Panc1 (cell line): ENCODE data around the gene TTC39B. TPM values are rescaled to one million over a fixed set of nuclear protein-coding genes. Genes with fewer than 3 reads are reported as not detected.

ENCODE experiments used
- ATAC-seq: fragments of 200-7000 bp; cut with Tn5 transposase; 2 replicates; pipeline ENCODE4 v1.9.1; 2020; ENCODE audit warnings: mild to moderate bottlenecking, moderate library complexity
- BruUV-seq: library from RNA; stranded (reverse); fragments of 400-500 nt; replicated peaks from 2 replicates; lab custom pipeline; 2021; lab: Mats Ljungman, UMichigan
- CTCF ChIA-PET: fragments of 300-600 bp; sonication (Branson Sonifier 250); formaldehyde crosslinking; loops from one replicate; lab custom pipeline; 2022; ENCODE audit warnings: antibody characterized with exemption; lab: Charles Lee
- POLR2A ChIA-PET: fragments of 300-600 bp; sonication (Branson Sonifier 250); formaldehyde crosslinking; loops from one replicate; lab custom pipeline; 2022; ENCODE audit warnings: antibody characterized with exemption; lab: Charles Lee
- DNase-seq: peaks from one replicate; pipeline ENCODE4 v3.0.0-alpha.2; 2010; ENCODE audit warnings: low read depth, low spot score
- H3K27ac ChIP-seq: 2 replicates; pipeline ENCODE4 v1.5.1; 2011; ENCODE audit warnings: mild to moderate bottlenecking, low read length, inconsistent platforms
- H3K27me3 ChIP-seq: fragments of 200-500 bp; sonication (Bioruptor generic); 2 replicates; pipeline ENCODE4 v1.6.0; 2014; ENCODE audit warnings: low read length, inconsistent platforms; ENCODE audit not compliant: control insufficient read depth, insufficient read depth
- H3K36me3 ChIP-seq: fragments of 200-500 bp; sonication (Bioruptor generic); 2 replicates; pipeline ENCODE4 v1.5.1; 2014; ENCODE audit warnings: inconsistent platforms, mild to moderate bottlenecking, low read length, moderate library complexity; ENCODE audit not compliant: control insufficient read depth, insufficient read depth
- H3K4me1 ChIP-seq: 2 replicates; pipeline ENCODE4 v1.5.1; 2011; ENCODE audit warnings: inconsistent platforms, mild to moderate bottlenecking, low read length, moderate library complexity; ENCODE audit not compliant: control insufficient read depth, insufficient read depth
- H3K4me3 ChIP-seq, 2 experiments: 2 replicates each; pipeline ENCODE4 v1.5.1; 2011 to 2012; ENCODE audit warnings: low read depth in 2 of 2, low read length in 2 of 2, mild to moderate bottlenecking in 2 of 2, inconsistent platforms in 1 of 2, moderate library complexity in 1 of 2
- H3K9me3 ChIP-seq: fragments of 200-500 bp; sonication (Bioruptor generic); 2 replicates; pipeline ENCODE4 v1.5.1; 2014; ENCODE audit warnings: low read depth, mild to moderate bottlenecking, inconsistent platforms, low read length, moderate library complexity; ENCODE audit not compliant: control insufficient read depth, insufficient read depth
- CTCF ChIP-seq: fragments of 450-650 bp; IDR thresholded peaks from 2 replicates; pipeline ENCODE4 v1.5.1; 2017; ENCODE audit warnings: mild to moderate bottlenecking
- POLR2AphosphoS5 ChIP-seq: IDR thresholded peaks from 2 replicates; pipeline ENCODE4 v1.6.1; 2012; ENCODE audit warnings: mild to moderate bottlenecking, low read depth, low read length, moderate library complexity
- SIN3A ChIP-seq: IDR thresholded peaks from 2 replicates; pipeline ENCODE4 v1.6.1; 2012; ENCODE audit warnings: low read depth, mild to moderate bottlenecking, low read length, moderate library complexity, borderline replicate concordance; ENCODE audit not compliant: insufficient read depth
- TCF7L2 ChIP-seq: IDR thresholded peaks from 2 replicates; pipeline ENCODE4 v1.6.1; 2011; ENCODE audit warnings: mild to moderate bottlenecking, low read depth, low read length, inconsistent platforms
- in situ Hi-C: cut with HindIII; loops from 2 replicates; pipeline ENCODE4 v1.10.0; 2016; ENCODE audit warnings: low sequenced_read_pairs, low pct_unique_long_range_greater_than_20kb
- intact Hi-C: fragments of 100-400 bp; cut with micrococcal nuclease; formaldehyde crosslinking; loops from one replicate; pipeline ENCODE4 v1.10.0; 2022; ENCODE audit not compliant: unreplicated experiment
- total RNA-seq: library from RNA; stranded (reverse); gene quantifications from one replicate; pipeline ENCODE4 v1.2.1, GENCODE V29; 2021; ENCODE audit not compliant: unreplicated experiment
- TF ChIP-seq, protein P1 (sequence below), 2 experiments: IDR thresholded peaks; 2 replicates each; pipeline ENCODE4 v1.6.1; 2011 to 2012; ENCODE audit warnings: low read depth in 2 of 2, control low read depth in 1 of 2, low read length in 1 of 2, mild to moderate bottlenecking in 1 of 2, moderate library complexity in 1 of 2; ENCODE audit not compliant: insufficient read depth in 1 of 2

The TTC39B gene
- total RNA-seq, 1 experiment from 2014 or later: 1.6 TPM

- H3K4me3 ChIP-seq: no peak overlapping the region
- POLR2A ChIA-PET: no interaction called here
- TF ChIP-seq, protein P1, sequence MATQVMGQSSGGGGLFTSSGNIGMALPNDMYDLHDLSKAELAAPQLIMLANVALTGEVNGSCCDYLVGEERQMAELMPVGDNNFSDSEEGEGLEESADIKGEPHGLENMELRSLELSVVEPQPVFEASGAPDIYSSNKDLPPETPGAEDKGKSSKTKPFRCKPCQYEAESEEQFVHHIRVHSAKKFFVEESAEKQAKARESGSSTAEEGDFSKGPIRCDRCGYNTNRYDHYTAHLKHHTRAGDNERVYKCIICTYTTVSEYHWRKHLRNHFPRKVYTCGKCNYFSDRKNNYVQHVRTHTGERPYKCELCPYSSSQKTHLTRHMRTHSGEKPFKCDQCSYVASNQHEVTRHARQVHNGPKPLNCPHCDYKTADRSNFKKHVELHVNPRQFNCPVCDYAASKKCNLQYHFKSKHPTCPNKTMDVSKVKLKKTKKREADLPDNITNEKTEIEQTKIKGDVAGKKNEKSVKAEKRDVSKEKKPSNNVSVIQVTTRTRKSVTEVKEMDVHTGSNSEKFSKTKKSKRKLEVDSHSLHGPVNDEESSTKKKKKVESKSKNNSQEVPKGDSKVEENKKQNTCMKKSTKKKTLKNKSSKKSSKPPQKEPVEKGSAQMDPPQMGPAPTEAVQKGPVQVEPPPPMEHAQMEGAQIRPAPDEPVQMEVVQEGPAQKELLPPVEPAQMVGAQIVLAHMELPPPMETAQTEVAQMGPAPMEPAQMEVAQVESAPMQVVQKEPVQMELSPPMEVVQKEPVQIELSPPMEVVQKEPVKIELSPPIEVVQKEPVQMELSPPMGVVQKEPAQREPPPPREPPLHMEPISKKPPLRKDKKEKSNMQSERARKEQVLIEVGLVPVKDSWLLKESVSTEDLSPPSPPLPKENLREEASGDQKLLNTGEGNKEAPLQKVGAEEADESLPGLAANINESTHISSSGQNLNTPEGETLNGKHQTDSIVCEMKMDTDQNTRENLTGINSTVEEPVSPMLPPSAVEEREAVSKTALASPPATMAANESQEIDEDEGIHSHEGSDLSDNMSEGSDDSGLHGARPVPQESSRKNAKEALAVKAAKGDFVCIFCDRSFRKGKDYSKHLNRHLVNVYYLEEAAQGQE (IDR thresholded peaks at IDR 0.05; ENCODE audit: insufficient read depth in 1 of 2, low read depth in 2 of 2, low read length in 1 of 2): no peak
- TF ChIP-seq TCF7L2 (no peak), CTCF (no peak)
- H3K36me3 ChIP-seq: no peaks in the 10 kb centered on the region
- no peaks in the 10 kb centered on the region for H3K4me1 ChIP-seq
- DNase-seq (no peak), ATAC-seq (no peak)
- H3K9me3 ChIP-seq: no peaks in the 10 kb centered on the region
- intact Hi-C loops: loop anchor here (10.0 kb wide), 1 partner anchor 153 kb away; the partner anchor contains the start of gene SNAPC3
- in situ Hi-C loops: no loop called here
- no peaks in the 10 kb centered on the region for H3K27me3 ChIP-seq
- H3K27ac ChIP-seq: no peak overlapping the region
- CTCF ChIA-PET: no interaction called here
- BruUV-seq: no TSS peak
Observed at GRCh38 chr9:15271403-15271802, 35.6 kb downstream of the TTC39B start.

GRCh38 chr9:15268782-15269181 lies 38.2 kb downstream of the TTC39B start:
- TF ChIP-seq SIN3A (no peak), TCF7L2 (no peak), CTCF (no peak), POLR2AphosphoS5 (no peak)
- TF ChIP-seq, protein P1 (IDR thresholded peaks at IDR 0.05; ENCODE audit: insufficient read depth in 1 of 2, low read depth in 2 of 2, low read length in 1 of 2): no peak
- no peak for ATAC-seq

More at GRCh38 chr9:15268782-15269181, 38.2 kb downstream of the TTC39B start:
- Histone ChIP-seq H3K9me3 (no peaks in the 10 kb centered on the region), H3K36me3 (no peaks in the 10 kb centered on the region), H3K4me1 (no peaks in the 10 kb centered on the region), H3K4me3 (no peak overlapping the region), H3K27ac (no peak overlapping the region), H3K27me3 (no peaks in the 10 kb centered on the region)
- intact Hi-C loops (no loop called here), in situ Hi-C loops (no loop called here)
- CTCF ChIA-PET: no interaction called here
- DNase-seq: no peak
- POLR2A ChIA-PET: no interaction called here
- BruUV-seq: no TSS peak
